ENCODE results near the gene STX2. TPM values are rescaled to one million over a fixed set of nuclear protein-coding genes. Genes with fewer than 3 reads are reported as not detected.

The STX2 gene
- total and polyA plus RNA-seq, 10 of the 15 experiments (the other 5 are each of a cell fraction or from before 2014, with no cell fraction given): 6.0 to 22.2 (median 10.0) TPM

- TF ChIP-seq IRF3 (IDR thresholded peaks at IDR 0.05) (no peak), SP1 (IDR thresholded peaks at IDR 0.05; ENCODE audit: low read depth, low read length) (no peak), NR2F1 (conservative IDR thresholded peaks at IDR 0.05) (peak; percentile 79), EGR1 (IDR thresholded peaks at IDR 0.05; ENCODE audit: borderline replicate concordance in 1 of 2, low read depth in 2 of 2, low read length in 2 of 2) (peak in 1 of 2 experiments; percentile 68; a peak in 2 of 3 replicates), RELA (IDR thresholded peaks at IDR 0.05; ENCODE audit: borderline replicate concordance, partially characterized antibody) (no peak), SKIL (IDR thresholded peaks at IDR 0.05; ENCODE audit: low read depth, poor library complexity, severe bottlenecking) (no peak), IKZF1 (conservative IDR thresholded peaks at IDR 0.05) (peak; percentile 26), TCF12 (IDR thresholded peaks at IDR 0.05; ENCODE audit: low read depth, low read length) (no peak), POLR2A (IDR thresholded peaks at IDR 0.05; ENCODE audit: low read depth, low read length) (peak; percentile 10), BCL11A (IDR thresholded peaks at IDR 0.05; ENCODE audit: low read depth, low read length) (peak; percentile 62), PAX5 (IDR thresholded peaks at IDR 0.05; ENCODE audit: borderline replicate concordance, low read depth, low read length) (0 out of 2 replicates have a peak, but pooled peaks have one; percentile 20), RUNX3 (IDR thresholded peaks at IDR 0.05; ENCODE audit: low read length) (peak; percentile 38; the same call in 1 of the 2 replicates), ASH2L (IDR thresholded peaks at IDR 0.05; ENCODE audit: borderline replicate concordance, low read depth) (no peak), ESRRA (IDR thresholded peaks at IDR 0.05; ENCODE audit: low read length) (no peak)
Observed at GRCh38 chr12:130879781-130880389, 40.8 kb upstream of the STX2 start (continued).

Measured in GM12878 (cell line).